ENCODE results near the gene NELL1.

The NELL1 gene

GRCh38 chr11:21429401-21429800, 760.0 kb downstream of the NELL1 start:
- in situ Hi-C loops (cut with HindIII; ENCODE audit: low sequenced_read_pairs) = no loop called here
- DNase-seq (ENCODE audit: low read depth) = no peak
- H3K4me3 ChIP-seq (ENCODE audit: low read depth, low read length) = no peak overlapping the region
- no peak for TF ChIP-seq CTCF (IDR thresholded peaks at IDR 0.05; ENCODE audit: low read depth, low read length, missing control alignments)

- TF ChIP-seq CTCF (IDR thresholded peaks at IDR 0.05; ENCODE audit: low read depth, low read length, missing control alignments) = no peak
- in situ Hi-C loops (cut with HindIII; ENCODE audit: low sequenced_read_pairs) = no loop called here
These were observed 761.2 kb downstream of the NELL1 start for GRCh38 chr11:21430537-21430936.

GRCh38 chr11:21446939-21447590, 777.7 kb downstream of the NELL1 start:
- in situ Hi-C loops (cut with HindIII; ENCODE audit: low sequenced_read_pairs) = no loop called here
- no peak for TF ChIP-seq CTCF (IDR thresholded peaks at IDR 0.05; ENCODE audit: low read depth, low read length, missing control alignments)
- no peak overlapping the region for H3K4me3 ChIP-seq (ENCODE audit: low read depth, low read length)
- no peak for DNase-seq (ENCODE audit: low read depth)

More at GRCh38 chr11:21430537-21430936, 761.2 kb downstream of the NELL1 start:
- H3K4me3 ChIP-seq (ENCODE audit: low read depth, low read length) = no peak overlapping the region
- no peak for DNase-seq (ENCODE audit: low read depth)

GRCh38 chr11:21447871-21448270, 778.5 kb downstream of the NELL1 start:
- DNase-seq (ENCODE audit: low read depth) = no peak
- in situ Hi-C loops (cut with HindIII; ENCODE audit: low sequenced_read_pairs) = no loop called here
- TF ChIP-seq CTCF (IDR thresholded peaks at IDR 0.05; ENCODE audit: low read depth, low read length, missing control alignments) = no peak
- H3K4me3 ChIP-seq (ENCODE audit: low read depth, low read length) = no peak overlapping the region

GRCh38 chr11:21456186-21456585, 786.8 kb downstream of the NELL1 start:
- no peak overlapping the region for H3K4me3 ChIP-seq (ENCODE audit: low read depth, low read length)
- no peak for TF ChIP-seq CTCF (IDR thresholded peaks at IDR 0.05; ENCODE audit: low read depth, low read length, missing control alignments)
- DNase-seq (ENCODE audit: low read depth) = no peak
- in situ Hi-C loops (cut with HindIII; ENCODE audit: low sequenced_read_pairs) = no loop called here

- no peak for DNase-seq (ENCODE audit: low read depth)
- no peak overlapping the region for H3K4me3 ChIP-seq (ENCODE audit: low read depth, low read length)
- no peak for TF ChIP-seq CTCF (IDR thresholded peaks at IDR 0.05; ENCODE audit: low read depth, low read length, missing control alignments)
- in situ Hi-C loops (cut with HindIII; ENCODE audit: low sequenced_read_pairs) = no loop called here
These were observed 790.7 kb downstream of the NELL1 start for GRCh38 chr11:21460082-21460481.
